Suppressor macrophage treated with lipopolysaccharide for 4 hours (primary cell): ENCODE data around the gene RBCK1.

ENCODE experiments used
- DNase-seq: peaks from one replicate; pipeline ENCODE4 v3.0.0-alpha.2; 2020

The RBCK1 gene

GRCh38 chr20:400128-400453 lies 8.0 kb upstream of the RBCK1 start:
- no peak for DNase-seq

GRCh38 chr20:400454-401275 lies 7.4 kb upstream of the RBCK1 start:
- DNase-seq = no peak

- no peak for DNase-seq
These were observed 6.2 kb upstream of the RBCK1 start for GRCh38 chr20:401682-402495.

- no peak for DNase-seq
These were observed 5.6 kb upstream of the RBCK1 start for GRCh38 chr20:402496-402885.

GRCh38 chr20:402898-403581 lies 5.1 kb upstream of the RBCK1 start:
- no peak for DNase-seq

GRCh38 chr20:403582-403957 lies 4.5 kb upstream of the RBCK1 start:
- DNase-seq = no peak

GRCh38 chr20:404088-404487 lies 4.0 kb upstream of the RBCK1 start:
- DNase-seq = no peak

GRCh38 chr20:406200-407132 lies 1.6 kb upstream of the RBCK1 start:
- no peak for DNase-seq

GRCh38 chr20:407133-407952 lies 756 bp upstream of the RBCK1 start:
- DNase-seq = peak; percentile 72

- DNase-seq = no peak
These were observed 971 bp downstream of the RBCK1 start for GRCh38 chr20:408843-409696.

GRCh38 chr20:409697-410559 lies 1.8 kb downstream of the RBCK1 start:
- DNase-seq = no peak

GRCh38 chr20:412081-412480 lies 4.0 kb downstream of the RBCK1 start:
- no peak for DNase-seq

GRCh38 chr20:414161-414560 lies 6.1 kb downstream of the RBCK1 start:
- DNase-seq = no peak

- DNase-seq = no peak
These were observed 7.8 kb downstream of the RBCK1 start for GRCh38 chr20:415820-416322.

GRCh38 chr20:416950-417800 lies 9.1 kb downstream of the RBCK1 start:
- DNase-seq = no peak

- DNase-seq = no peak
These were observed 9.8 kb downstream of the RBCK1 start for GRCh38 chr20:417801-418342.

- DNase-seq = no peak
These were observed 10.8 kb downstream of the RBCK1 start for GRCh38 chr20:418858-419365.

GRCh38 chr20:419556-420165 lies 11.6 kb downstream of the RBCK1 start:
- DNase-seq = no peak
